ENCODE measurements around the gene C10orf53. TPM values are rescaled to one million over a fixed set of nuclear protein-coding genes. Genes with fewer than 3 reads are reported as not detected.

The C10orf53 gene
- polyA plus RNA-seq, 4 donors = not detected

- H3K27ac ChIP-seq (ENCODE audit: low read depth in 1 of 3, low read length in 2 of 3) = no peak overlapping the region
- H3K9me3 ChIP-seq (ENCODE audit: control insufficient read depth in 2 of 2, insufficient read depth in 1 of 2, low read depth in 1 of 2, low read length in 1 of 2) = no peaks in the 10 kb centered on the region
- no peak for DNase-seq
- H3K27me3 ChIP-seq (ENCODE audit: control insufficient read depth in 3 of 3, insufficient read depth in 3 of 3, low read length in 3 of 3) = no peaks in the 10 kb centered on the region
- FAIRE-seq = no peak
- H3K4me1 ChIP-seq (ENCODE audit: control insufficient read depth in 3 of 3, insufficient read depth in 2 of 3, low read depth in 1 of 3, low read length in 2 of 3) = peaks cover 0 to 6% (median 0%) of the 10 kb centered on the region in 3 donors
- H3K4me3 ChIP-seq (ENCODE audit: low read depth in 1 of 3, low read length in 3 of 3) = no peak overlapping the region
- 75 to 92% (median 90%) methylated on average over 7 of the region's 7 CpGs for WGBS, 3 donors
- H3K36me3 ChIP-seq (ENCODE audit: control insufficient read depth in 3 of 3, insufficient read depth in 2 of 3, low read depth in 1 of 3, low read length in 3 of 3) = peaks cover 0 to 25% (median 0%) of the 10 kb centered on the region in 3 donors
These were observed 54.4 kb downstream of the C10orf53 start for GRCh38 chr10:49733866-49734265.

- H3K27ac ChIP-seq (ENCODE audit: low read depth in 1 of 3, low read length in 2 of 3) = no peak overlapping the region
- no peak overlapping the region for H3K4me3 ChIP-seq (ENCODE audit: low read depth in 1 of 3, low read length in 3 of 3)
- H3K4me1 ChIP-seq (ENCODE audit: control insufficient read depth in 3 of 3, insufficient read depth in 2 of 3, low read depth in 1 of 3, low read length in 2 of 3) = peaks cover 0 to 6% (median 0%) of the 10 kb centered on the region in 3 donors
- H3K27me3 ChIP-seq (ENCODE audit: control insufficient read depth in 3 of 3, insufficient read depth in 3 of 3, low read length in 3 of 3) = no peaks in the 10 kb centered on the region
- no peaks in the 10 kb centered on the region for H3K9me3 ChIP-seq (ENCODE audit: control insufficient read depth in 2 of 2, insufficient read depth in 1 of 2, low read depth in 1 of 2, low read length in 1 of 2)
- no peak for FAIRE-seq
- peaks cover 0 to 25% (median 0%) of the 10 kb centered on the region in 3 donors for H3K36me3 ChIP-seq (ENCODE audit: control insufficient read depth in 3 of 3, insufficient read depth in 2 of 3, low read depth in 1 of 3, low read length in 3 of 3)
- 13 to 61% (median 41%) methylated on average over 10 of the region's 10 CpGs for WGBS, 3 donors
- DNase-seq = peak; percentile 39 to 75
These were observed 55.2 kb downstream of the C10orf53 start for GRCh38 chr10:49734676-49735075.

DNA sequence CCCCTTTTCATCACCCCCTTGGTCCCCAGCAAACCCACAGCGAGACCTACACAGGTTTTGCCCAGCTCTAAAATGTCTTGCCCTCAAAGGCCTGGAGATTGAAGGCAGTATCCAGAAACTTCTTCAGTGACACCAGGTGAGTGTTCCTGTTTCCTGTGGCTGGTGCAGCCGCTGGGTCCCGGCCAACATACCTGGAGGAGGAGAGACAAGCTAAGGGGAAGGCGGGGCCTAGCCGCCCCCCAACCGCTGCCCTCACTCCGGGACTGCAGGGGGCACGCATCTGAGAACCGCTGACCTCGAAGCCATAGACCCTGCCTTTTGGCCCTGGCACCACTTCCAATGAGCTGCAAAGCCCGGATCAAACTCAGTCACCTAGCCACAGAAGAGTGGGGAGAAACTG lies 55.7 kb downstream of the C10orf53 start:
- no peak for FAIRE-seq
- Histone ChIP-seq H3K36me3 (ENCODE audit: control insufficient read depth in 3 of 3, insufficient read depth in 2 of 3, low read depth in 1 of 3, low read length in 3 of 3) (peaks cover 0 to 28% (median 0%) of the 10 kb centered on the region in 3 donors), H3K27me3 (ENCODE audit: control insufficient read depth in 3 of 3, insufficient read depth in 3 of 3, low read length in 3 of 3) (no peaks in the 10 kb centered on the region), H3K4me1 (ENCODE audit: control insufficient read depth in 3 of 3, insufficient read depth in 2 of 3, low read depth in 1 of 3, low read length in 2 of 3) (peaks cover 0 to 6% (median 0%) of the 10 kb centered on the region in 3 donors), H3K4me3 (ENCODE audit: low read depth in 1 of 3, low read length in 3 of 3) (no peak overlapping the region), H3K9me3 (ENCODE audit: control insufficient read depth in 2 of 2, insufficient read depth in 1 of 2, low read depth in 1 of 2, low read length in 1 of 2) (no peaks in the 10 kb centered on the region), H3K27ac (ENCODE audit: low read depth in 1 of 3, low read length in 2 of 3) (no peak overlapping the region)
- DNase-seq = no peak
- WGBS, 3 donors = 61 to 75% (median 73%) methylated on average over 9 to 11 of the region's 11 CpGs

GRCh38 chr10:49735848-49736563 lies 56.6 kb downstream of the C10orf53 start:
- Histone ChIP-seq H3K27me3 (ENCODE audit: control insufficient read depth in 3 of 3, insufficient read depth in 3 of 3, low read length in 3 of 3) (no peaks in the 10 kb centered on the region), H3K4me3 (ENCODE audit: low read depth in 1 of 3, low read length in 3 of 3) (no peak overlapping the region), H3K27ac (ENCODE audit: low read depth in 1 of 3, low read length in 2 of 3) (no peak overlapping the region), H3K4me1 (ENCODE audit: control insufficient read depth in 3 of 3, insufficient read depth in 2 of 3, low read depth in 1 of 3, low read length in 2 of 3) (peaks cover 0 to 6% (median 0%) of the 10 kb centered on the region in 3 donors), H3K36me3 (ENCODE audit: control insufficient read depth in 3 of 3, insufficient read depth in 2 of 3, low read depth in 1 of 3, low read length in 3 of 3) (peaks cover 0 to 29% (median 0%) of the 10 kb centered on the region in 3 donors), H3K9me3 (ENCODE audit: control insufficient read depth in 2 of 2, insufficient read depth in 1 of 2, low read depth in 1 of 2, low read length in 1 of 2) (no peaks in the 10 kb centered on the region)
- DNase-seq (no peak), FAIRE-seq (no peak)
- 92% methylated on average over 20 to 23 of the region's 23 CpGs for WGBS, 3 donors

GRCh38 chr10:49736564-49737113 lies 57.2 kb downstream of the C10orf53 start:
- Histone ChIP-seq H3K27me3 (ENCODE audit: control insufficient read depth in 3 of 3, insufficient read depth in 3 of 3, low read length in 3 of 3) (no peaks in the 10 kb centered on the region), H3K36me3 (ENCODE audit: control insufficient read depth in 3 of 3, insufficient read depth in 2 of 3, low read depth in 1 of 3, low read length in 3 of 3) (peaks cover 0 to 32% (median 0%) of the 10 kb centered on the region in 3 donors), H3K9me3 (ENCODE audit: control insufficient read depth in 2 of 2, insufficient read depth in 1 of 2, low read depth in 1 of 2, low read length in 1 of 2) (no peaks in the 10 kb centered on the region), H3K4me3 (ENCODE audit: low read depth in 1 of 3, low read length in 3 of 3) (no peak overlapping the region), H3K27ac (ENCODE audit: low read depth in 1 of 3, low read length in 2 of 3) (no peak overlapping the region), H3K4me1 (ENCODE audit: control insufficient read depth in 3 of 3, insufficient read depth in 2 of 3, low read depth in 1 of 3, low read length in 2 of 3) (peaks cover 0 to 6% (median 0%) of the 10 kb centered on the region in 3 donors)
- 89 to 97% (median 90%) methylated on average over 5 of the region's 5 CpGs for WGBS, 3 donors
- DNase-seq = no peak
- FAIRE-seq = no peak

GRCh38 chr10:49737474-49738201 lies 58.2 kb downstream of the C10orf53 start:
- Histone ChIP-seq H3K4me1 (ENCODE audit: control insufficient read depth in 3 of 3, insufficient read depth in 2 of 3, low read depth in 1 of 3, low read length in 2 of 3) (peaks cover 0 to 6% (median 0%) of the 10 kb centered on the region in 3 donors), H3K9me3 (ENCODE audit: control insufficient read depth in 2 of 2, insufficient read depth in 1 of 2, low read depth in 1 of 2, low read length in 1 of 2) (no peaks in the 10 kb centered on the region), H3K27ac (ENCODE audit: low read depth in 1 of 3, low read length in 2 of 3) (no peak overlapping the region), H3K36me3 (ENCODE audit: control insufficient read depth in 3 of 3, insufficient read depth in 2 of 3, low read depth in 1 of 3, low read length in 3 of 3) (peaks cover 0 to 35% (median 0%) of the 10 kb centered on the region in 3 donors), H3K4me3 (ENCODE audit: low read depth in 1 of 3, low read length in 3 of 3) (no peak overlapping the region), H3K27me3 (ENCODE audit: control insufficient read depth in 3 of 3, insufficient read depth in 3 of 3, low read length in 3 of 3) (no peaks in the 10 kb centered on the region)
- FAIRE-seq (no peak), DNase-seq (no peak)
- 88 to 92% (median 89%) methylated on average over 18 to 19 of the region's 19 CpGs for WGBS, 3 donors

- no peaks in the 10 kb centered on the region for H3K27me3 ChIP-seq (ENCODE audit: control insufficient read depth in 3 of 3, insufficient read depth in 3 of 3, low read length in 3 of 3)
- FAIRE-seq = no peak
- 75 to 80% (median 77%) methylated on average over 10 of the region's 10 CpGs for WGBS, 3 donors
These were observed 59.3 kb downstream of the C10orf53 start for GRCh38 chr10:49738616-49739360.

GRCh38 chr10:49739426-49739825 lies 60.0 kb downstream of the C10orf53 start:
- H3K4me3 ChIP-seq (ENCODE audit: low read depth in 1 of 3, low read length in 3 of 3) = no peak overlapping the region
- no peak for FAIRE-seq
- DNase-seq = no peak
- no peak overlapping the region for H3K27ac ChIP-seq (ENCODE audit: low read depth in 1 of 3, low read length in 2 of 3)
- H3K36me3 ChIP-seq (ENCODE audit: control insufficient read depth in 3 of 3, insufficient read depth in 2 of 3, low read depth in 1 of 3, low read length in 3 of 3) = peaks cover 0 to 53% (median 0%) of the 10 kb centered on the region in 3 donors
- H3K9me3 ChIP-seq (ENCODE audit: control insufficient read depth in 2 of 2, insufficient read depth in 1 of 2, low read depth in 1 of 2, low read length in 1 of 2) = no peaks in the 10 kb centered on the region
- H3K27me3 ChIP-seq (ENCODE audit: control insufficient read depth in 3 of 3, insufficient read depth in 3 of 3, low read length in 3 of 3) = no peaks in the 10 kb centered on the region
- WGBS, 3 donors = 79 to 84% (median 80%) methylated on average over 14 of the region's 14 CpGs
- H3K4me1 ChIP-seq (ENCODE audit: control insufficient read depth in 3 of 3, insufficient read depth in 2 of 3, low read depth in 1 of 3, low read length in 2 of 3) = peaks cover 0 to 6% (median 0%) of the 10 kb centered on the region in 3 donors

More at GRCh38 chr10:49738616-49739360, 59.3 kb downstream of the C10orf53 start:
- Histone ChIP-seq H3K4me1 (ENCODE audit: control insufficient read depth in 3 of 3, insufficient read depth in 2 of 3, low read depth in 1 of 3, low read length in 2 of 3) (peaks cover 0 to 6% (median 0%) of the 10 kb centered on the region in 3 donors), H3K4me3 (ENCODE audit: low read depth in 1 of 3, low read length in 3 of 3) (no peak overlapping the region), H3K9me3 (ENCODE audit: control insufficient read depth in 2 of 2, insufficient read depth in 1 of 2, low read depth in 1 of 2, low read length in 1 of 2) (no peaks in the 10 kb centered on the region), H3K27ac (ENCODE audit: low read depth in 1 of 3, low read length in 2 of 3) (no peak overlapping the region), H3K36me3 (ENCODE audit: control insufficient read depth in 3 of 3, insufficient read depth in 2 of 3, low read depth in 1 of 3, low read length in 3 of 3) (peaks cover 0 to 47% (median 0%) of the 10 kb centered on the region in 3 donors)
- DNase-seq = no peak
